GM12875 (cell line): ENCODE measurements around the gene ISX.
A peak's percentile ranks its signal among the peaks of the same experiment; 100 is the strongest.
"Not testable (repeated sequence)": the region's sequence is repeated elsewhere in the genome, so short reads cannot be mapped to it uniquely, and the experiment has no call there.

Source experiments
- H3K4me3 ChIP-seq: one replicate; pipeline ENCODE4 v1.5.1; 2011; ENCODE audit warnings: low read depth, low read length, control low read depth
- CTCF ChIP-seq: IDR thresholded peaks from 2 replicates; pipeline ENCODE4 v1.5.1; 2011; ENCODE audit warnings: low read depth, mild to moderate bottlenecking, control low read depth, inconsistent platforms, low read length, moderate library complexity, borderline replicate concordance; ENCODE audit not compliant: insufficient read depth

Gene ISX

GRCh38 chr22:35024364-35024692, 41.6 kb upstream of the ISX start:
- no peak for TF ChIP-seq CTCF
- no peak overlapping the region for H3K4me3 ChIP-seq

GRCh38 chr22:35030112-35030511, 35.8 kb upstream of the ISX start:
- not testable (repeated sequence) for H3K4me3 ChIP-seq

GRCh38 chr22:35032571-35032970, 33.4 kb upstream of the ISX start:
- no peak for TF ChIP-seq CTCF
- H3K4me3 ChIP-seq: no peak overlapping the region

GRCh38 chr22:35033635-35034296, 32.2 kb upstream of the ISX start:
- TF ChIP-seq CTCF: no peak
- H3K4me3 ChIP-seq: no peak overlapping the region

GRCh38 chr22:35034963-35035362, 31.0 kb upstream of the ISX start:
- no peak for TF ChIP-seq CTCF
- H3K4me3 ChIP-seq: no peak overlapping the region

- TF ChIP-seq CTCF: peak; percentile 61; the same call in 1 of the 2 replicates
- H3K4me3 ChIP-seq: no peak overlapping the region
Observed at GRCh38 chr22:35037089-35037488, 28.9 kb upstream of the ISX start.

GRCh38 chr22:35039625-35040024, 26.3 kb upstream of the ISX start:
- H3K4me3 ChIP-seq: no peak overlapping the region
- no peak for TF ChIP-seq CTCF
